DLD1 (cell line): ENCODE data around the gene PSMD2.
"Not testable (repeated sequence)": the region's sequence is repeated elsewhere in the genome, so short reads cannot be mapped to it uniquely, and the experiment has no call there.

Source experiments
- in situ Hi-C: cut with HindIII; loops from 2 replicates; pipeline ENCODE4 v1.10.0; 2017; ENCODE audit warnings: low sequenced_read_pairs

Gene PSMD2

DNA sequence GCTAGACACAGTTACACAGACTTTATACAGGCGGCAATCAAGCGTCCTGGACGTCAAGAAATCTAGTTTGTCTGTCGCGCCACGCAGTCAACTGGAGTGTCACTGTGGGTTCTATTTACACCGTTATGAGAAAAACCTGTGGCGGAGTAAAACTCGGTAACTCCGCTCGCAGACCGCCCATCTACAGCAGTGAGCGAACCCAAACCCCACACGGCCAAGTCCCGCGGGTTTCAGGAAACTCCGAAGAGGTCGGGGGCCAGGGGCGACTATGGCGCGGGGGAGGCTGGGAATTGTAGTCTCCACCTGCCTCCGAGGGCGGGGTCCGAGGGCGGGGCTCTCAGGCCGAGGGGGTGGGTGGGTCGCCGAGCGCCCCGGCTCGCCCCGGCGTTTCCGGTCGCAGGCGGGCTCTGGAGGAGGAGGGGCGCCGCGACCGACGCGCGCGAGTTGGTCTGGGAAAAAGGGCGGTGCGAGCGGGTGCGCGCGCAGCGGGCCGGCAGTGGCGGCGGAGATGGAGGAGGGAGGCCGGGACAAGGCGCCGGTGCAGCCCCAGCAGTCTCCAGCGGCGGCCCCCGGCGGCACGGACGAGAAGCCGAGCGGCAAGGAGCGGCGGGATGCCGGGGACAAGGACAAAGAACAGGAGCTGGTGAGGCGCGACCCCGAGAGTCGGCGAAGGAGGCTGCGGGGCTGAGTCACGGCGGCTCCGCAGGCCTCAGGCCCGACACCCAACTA is at the start of gene PSMD2:
Gene PSMD2 (plus strand): TSS at position 483 of the 729 bp plus-strand sequence. CDS start 26 bp downstream, at position 509.
- in situ Hi-C loops, result no loop called here

DNA sequence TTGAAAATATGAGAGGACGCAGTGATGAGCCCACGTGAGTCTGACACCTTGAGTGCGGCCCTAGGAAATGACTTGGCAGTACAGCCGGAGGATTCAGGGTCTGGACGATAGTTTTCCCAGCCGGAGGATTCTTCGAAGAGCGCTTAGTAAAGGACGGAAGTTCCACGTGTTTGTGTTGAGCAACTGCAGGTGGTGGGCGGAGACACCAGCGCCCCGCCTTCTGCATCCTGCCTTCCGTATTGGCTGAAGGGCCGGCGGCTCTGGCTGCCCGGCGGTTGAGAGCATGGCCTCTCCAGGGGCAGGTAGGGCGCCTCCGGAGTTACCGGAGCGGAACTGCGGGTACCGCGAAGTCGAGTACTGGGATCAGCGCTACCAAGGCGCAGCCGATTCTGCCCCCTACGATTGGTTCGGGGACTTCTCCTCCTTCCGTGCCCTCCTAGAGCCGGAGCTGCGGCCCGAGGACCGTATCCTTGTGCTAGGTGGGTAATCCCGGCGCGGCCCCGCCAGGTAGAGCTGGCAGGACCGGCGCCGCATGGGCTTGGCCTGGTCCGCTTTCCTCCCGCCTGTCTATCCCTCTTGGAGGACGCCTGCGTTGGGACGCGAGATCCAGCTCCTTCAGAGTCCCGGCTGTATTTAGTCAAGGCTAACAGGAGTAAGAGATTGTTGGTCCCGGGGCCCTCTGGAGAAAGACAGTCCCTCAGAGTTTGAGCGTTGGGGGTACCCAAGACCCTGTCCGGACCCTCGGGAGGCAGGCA is 49.5 kb upstream of the PSMD2 start, which contains the start of gene EEF1AKMT4:
Gene EEF1AKMT4 (plus strand): TSS at position 261 of the 755 bp plus-strand sequence. CDS start 23 bp downstream, at position 284.
- in situ Hi-C loops, result loop anchor here (25.0 kb wide), 1 partner anchor 362 kb away; the partner anchor contains the start of gene PARL

DNA sequence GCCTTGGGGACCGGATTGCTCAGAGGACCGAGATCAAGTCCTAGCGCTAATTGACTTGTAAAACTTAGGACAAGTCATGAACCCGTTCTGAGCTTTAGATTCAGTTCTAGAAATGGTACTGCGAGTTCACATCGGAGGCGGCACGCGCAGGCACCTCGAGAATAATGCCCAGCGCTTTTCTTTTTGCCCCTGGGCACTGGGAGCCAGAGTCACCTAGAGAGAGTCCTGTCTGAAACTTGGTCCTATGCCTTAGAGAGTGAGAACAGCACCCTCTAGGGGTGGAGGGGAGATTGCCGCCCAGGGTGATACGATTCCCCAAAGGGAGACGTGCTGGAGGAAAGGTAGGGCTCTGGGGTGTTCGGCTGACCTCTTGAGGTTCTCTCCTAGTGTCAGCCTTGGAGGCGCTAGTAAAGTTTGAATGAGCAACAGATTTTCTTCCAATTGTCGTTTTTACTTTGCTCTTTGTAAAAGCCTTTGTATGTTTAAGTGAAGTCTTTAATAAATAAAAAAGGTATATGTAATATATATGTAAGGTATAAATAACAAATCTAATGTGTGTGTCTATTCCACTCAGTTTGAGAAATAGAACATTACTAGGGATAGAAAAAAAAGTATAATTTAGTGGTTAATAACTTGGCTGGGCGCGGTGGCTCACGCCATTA is 48.7 kb upstream of the PSMD2 start:
- in situ Hi-C loops, result no loop called here

DNA sequence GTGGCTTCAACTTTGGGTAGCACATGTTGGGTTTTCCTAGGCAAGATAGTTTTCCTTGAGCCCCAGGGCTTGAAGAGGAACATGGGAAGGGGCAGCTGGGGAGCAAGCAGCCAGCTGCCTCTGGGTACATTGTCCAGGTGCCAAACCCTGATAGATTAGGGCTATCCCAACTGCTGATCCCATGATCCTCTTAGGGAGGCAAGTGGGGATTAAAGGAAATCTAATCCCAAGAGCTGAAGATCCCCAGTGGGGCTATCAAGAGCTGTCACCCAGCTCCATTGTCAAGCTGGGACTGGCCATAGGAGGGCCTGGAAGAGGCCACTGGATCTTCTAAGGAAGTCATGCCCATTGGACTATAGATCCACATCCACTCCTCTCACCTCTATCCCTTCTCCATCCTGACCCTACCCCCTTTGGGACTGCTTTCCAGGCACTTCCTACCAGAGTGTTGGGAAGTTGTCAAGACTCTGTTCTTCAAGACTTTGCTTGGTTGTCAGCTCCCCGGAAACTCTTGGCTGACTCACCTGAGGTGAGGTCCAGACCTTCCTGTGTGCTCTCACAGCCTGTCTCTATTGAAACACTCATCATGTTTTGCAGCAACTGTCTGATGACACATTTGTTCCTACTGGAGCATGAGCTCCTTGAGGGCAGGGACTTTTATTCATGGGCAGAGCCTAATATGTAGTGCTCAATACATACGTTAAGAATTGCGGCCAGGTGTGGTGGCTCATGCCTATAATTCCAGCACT is 43.6 kb upstream of the PSMD2 start:
- in situ Hi-C loops, result no loop called here

DNA sequence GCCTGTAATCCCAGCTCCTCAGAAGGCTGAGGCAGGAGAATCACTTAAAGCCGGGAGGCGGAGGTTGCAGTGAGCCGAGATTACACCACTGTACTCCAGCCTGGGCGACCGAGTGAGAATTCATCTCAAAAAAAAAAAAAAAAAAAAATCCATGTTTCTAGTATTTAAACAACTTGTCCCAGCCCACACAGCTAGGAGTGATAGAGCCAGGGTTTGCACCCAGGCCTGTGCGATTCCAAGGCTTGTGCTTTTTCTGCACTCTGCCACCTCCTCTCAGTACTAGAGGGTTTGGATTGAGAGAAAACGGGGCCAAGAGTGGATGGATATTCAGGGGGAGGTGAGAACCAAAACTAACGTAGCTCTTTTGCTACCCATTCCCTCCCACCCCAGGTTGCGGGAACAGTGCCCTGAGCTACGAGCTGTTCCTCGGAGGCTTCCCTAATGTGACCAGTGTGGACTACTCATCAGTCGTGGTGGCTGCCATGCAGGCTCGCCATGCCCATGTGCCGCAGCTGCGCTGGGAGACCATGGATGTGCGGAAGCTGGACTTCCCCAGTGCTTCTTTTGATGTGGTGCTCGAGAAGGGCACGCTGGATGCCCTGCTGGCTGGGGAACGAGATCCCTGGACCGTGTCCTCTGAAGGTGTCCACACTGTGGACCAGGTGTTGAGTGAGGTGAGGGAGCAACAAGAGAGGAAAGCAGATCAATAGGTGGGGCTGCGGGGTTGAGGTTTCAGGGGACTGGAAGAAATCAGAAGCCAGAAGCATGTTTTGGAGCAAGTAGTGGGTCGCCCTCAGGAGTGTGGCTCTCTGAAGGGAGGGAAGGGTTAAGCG is 41.7 kb upstream of the PSMD2 start:
- in situ Hi-C loops, result no loop called here

DNA sequence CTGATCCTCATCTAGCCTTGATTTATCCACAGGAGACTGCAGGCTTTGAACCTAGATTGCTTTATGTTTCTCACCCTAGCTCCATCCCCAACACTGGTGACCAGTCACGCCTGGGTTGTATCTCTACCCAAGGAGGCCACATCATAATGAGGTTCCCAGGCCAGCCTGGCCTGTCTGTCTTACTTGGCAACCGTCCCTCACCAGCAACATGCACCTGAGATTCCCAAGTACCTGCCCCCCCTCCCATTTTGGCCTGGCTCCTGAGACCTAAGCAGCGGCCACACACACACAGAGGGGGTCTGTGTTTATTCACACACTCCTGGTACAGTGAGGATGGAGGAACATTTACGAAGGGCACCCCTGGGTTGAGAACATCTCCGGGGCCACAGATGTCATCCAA is 40.1 kb upstream of the PSMD2 start:
- in situ Hi-C loops, result no loop called here

DNA sequence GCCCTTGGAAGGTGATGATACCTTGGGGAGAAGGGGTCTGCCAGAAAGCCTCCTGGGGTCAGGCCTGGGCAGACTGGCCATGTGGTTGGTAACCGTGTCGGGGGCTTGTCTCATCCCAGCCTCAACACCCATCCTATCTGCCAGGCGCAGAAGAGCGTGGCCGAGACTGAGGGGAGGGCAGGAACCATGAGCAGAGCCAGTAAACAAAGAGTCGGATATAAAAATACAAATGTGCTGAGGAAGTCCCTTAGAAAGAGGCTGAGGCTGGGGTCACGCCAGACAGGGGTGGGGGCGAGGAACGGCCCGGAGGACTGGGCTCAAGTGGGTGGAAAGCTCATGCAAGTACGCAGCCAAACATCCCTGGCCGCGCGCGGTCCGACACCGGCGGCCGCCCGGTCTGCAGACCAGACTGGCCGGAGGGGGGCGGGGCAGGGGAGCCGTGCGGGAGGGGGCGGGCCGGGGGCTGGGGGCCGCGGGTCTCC is 39.6 kb upstream of the PSMD2 start:
- in situ Hi-C loops, result no loop called here

DNA sequence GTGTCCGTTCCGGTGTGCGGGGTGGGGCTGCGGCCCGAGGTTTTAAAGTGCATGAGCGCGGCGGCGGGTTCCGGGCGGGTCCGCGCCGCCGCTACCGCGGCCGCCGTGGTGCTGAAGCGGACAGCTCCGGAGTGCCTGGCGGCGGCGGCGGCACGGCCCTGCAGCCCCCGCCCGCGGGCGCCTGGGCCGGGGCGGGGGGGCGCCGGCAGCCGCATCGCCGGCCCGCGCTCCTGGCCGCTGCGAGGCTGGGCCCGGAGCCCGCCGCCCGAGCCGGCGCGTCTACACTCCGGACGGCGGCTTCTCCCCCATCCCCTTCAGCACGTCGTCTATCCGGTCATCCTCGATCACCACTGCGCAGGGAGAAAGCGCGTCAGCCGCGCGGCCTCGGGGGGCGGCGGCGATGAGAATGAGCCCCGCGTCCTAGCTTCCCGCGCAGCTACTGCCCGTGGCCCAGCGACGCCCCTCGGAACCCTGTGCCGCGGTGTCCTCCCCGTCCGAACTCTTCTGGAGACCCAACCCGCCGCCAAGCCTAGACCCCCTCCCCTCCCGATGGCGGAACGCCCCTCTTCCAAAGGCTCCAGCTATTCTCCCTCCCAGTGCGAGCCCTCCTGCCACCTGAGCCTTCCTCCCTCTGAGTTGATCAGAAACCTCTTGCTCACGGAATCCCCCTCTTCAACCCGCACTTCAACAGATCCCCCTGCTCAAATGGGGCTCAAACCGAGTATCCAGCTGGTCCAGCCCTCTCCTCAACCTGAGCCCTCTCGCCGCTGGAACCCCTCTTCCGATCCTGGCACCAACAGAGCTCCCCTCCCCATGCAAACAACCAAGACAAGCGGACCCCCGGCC is 38.9 kb upstream of the PSMD2 start:
- in situ Hi-C loops, result no loop called here

DNA sequence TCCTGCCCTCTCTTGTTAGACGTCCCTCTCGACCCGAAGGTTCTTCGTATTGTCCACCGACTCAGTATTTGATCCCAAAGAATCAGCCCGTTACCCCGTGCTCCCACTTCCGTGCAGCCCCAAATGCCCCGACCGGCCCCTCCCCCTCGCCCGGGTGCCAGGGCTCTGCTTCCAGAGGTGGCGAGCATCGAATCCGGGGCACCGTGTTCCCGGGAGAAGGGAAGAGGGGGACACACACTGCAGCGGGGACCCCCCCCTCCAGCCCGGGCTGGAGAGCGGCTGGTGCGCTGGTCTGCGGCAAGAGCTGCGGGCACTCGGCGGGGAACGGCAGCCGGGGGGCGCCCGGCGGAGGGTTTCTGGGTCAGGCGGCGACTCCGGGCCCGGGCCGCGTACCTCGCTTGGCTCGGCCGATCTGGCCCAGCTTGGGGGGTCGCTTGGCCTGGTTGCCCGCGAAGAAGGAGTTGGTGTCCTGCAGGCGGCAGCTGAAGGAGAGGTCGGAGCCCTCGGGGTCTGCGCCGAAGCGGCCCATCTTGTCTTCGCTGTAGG is 38.2 kb upstream of the PSMD2 start:
- in situ Hi-C loops, result no loop called here

DNA sequence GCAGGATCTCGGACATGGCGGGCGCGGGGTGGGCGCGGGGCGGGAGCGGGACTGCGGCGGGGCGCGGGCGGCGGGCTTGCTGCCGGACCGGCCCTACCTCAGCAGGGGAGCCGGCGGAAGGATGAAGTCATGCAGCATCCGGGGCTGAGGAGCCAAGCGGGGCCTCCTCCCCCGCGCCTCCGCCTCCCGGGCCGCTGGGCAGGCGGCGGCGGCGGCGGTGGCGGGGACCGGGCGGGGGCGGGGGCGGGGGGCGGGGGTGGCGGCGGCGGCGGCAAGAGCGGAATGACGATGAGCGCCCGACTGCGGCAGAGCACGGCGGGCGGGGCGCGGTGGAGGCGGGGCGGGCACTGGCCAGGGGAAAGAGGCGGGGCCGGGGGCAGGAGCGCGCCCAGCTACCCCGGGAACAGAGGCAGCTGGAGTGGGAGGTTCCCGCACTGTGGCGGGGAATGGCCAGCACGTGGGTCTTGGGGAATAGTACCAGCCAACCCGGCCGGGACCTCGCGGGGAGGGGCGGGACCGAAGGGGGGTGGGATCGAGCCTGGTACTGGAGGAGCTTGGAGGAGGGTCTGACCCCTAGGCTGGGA is 37.7 kb upstream of the PSMD2 start, which contains the start of gene CAMK2N2:
Gene CAMK2N2 (minus strand): TSS at position 284 of the 584 bp plus-strand sequence. CDS start 268 bp downstream, at position 16.
- in situ Hi-C loops, result no loop called here

DNA sequence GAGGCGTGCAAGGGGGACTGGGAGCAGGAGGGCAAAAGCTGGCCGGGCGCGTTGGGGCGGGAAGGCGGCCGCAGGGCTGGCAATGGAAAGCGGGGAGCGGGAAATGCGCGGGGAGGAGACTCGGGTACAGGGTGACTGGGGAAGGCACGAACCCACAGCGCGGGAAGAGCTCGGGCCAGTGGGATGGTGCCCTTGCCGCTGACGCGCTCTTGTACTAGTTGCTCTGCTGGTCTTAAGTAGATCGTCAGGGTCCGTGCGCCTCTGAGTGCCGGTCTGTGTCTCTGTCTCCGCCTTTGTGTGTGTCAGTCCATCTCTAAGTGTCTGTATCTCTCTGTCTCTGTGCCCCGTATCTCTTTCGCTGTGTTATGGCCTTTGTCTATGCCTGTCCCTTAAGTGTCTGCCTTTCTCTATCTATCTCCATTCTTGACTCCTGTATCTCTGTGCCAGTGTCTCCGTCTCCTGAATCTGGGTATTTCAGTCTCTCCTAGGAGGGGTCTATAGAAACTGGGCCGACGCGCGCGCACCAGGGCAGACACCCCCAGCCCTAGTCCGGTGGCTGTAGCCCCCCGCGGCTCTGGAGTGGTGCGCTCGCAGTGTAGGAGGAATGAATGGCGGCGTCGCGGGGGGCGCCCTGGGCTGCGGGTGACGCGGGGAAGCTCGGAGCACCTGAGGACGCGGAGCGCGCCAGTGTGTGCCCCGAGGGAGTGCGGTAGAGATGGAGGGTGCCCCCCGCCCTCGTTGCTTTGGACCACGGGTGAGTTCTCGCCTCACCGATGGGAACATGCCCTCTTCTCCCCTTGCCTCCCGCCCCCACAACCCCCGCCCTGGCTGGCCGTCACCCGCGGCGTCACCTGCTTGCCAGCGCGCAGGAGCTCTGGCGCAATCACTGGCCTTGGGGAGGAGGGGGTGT is 36.9 kb upstream of the PSMD2 start:
- in situ Hi-C loops, result no loop called here

DNA sequence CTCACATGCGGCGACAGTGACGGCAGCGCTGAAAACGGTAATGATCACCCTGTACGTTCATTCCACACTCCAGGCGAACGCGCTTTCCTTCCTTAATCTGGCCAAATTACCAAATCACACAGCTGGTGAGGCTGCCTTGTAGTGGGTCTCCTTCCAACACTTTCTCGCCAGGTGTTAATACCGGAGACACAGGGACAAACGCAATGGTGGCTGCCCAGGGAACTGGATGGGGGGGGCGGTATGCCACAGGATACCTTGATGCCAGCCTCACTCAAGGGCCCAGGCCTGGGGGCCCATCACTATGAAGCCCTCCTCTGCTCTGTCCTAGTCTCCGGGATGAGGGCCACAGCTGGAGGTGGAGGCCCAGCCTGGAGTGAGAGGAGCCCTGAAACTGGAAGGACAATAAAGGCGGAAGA is 36.3 kb upstream of the PSMD2 start:
- in situ Hi-C loops, result no loop called here

DNA sequence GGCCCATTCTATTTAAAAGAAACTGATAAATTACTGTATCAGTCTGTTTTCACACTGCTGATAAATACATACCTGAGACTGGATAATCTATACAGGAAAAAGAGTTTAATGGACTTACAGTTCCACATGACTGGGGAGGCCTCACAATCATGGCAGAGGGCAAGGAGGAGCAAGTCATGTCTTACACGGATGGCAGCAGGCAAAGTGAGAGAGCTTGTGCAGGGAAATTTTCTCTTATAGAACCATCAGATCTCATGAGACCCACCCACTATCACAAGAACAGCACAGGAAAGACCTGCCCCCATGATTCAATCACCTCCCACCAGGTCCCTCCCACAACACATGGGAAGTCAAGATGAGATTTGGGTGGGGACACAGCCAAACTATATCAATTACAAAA is 31.8 kb upstream of the PSMD2 start:
- in situ Hi-C loops, result not testable (repeated sequence)

DNA sequence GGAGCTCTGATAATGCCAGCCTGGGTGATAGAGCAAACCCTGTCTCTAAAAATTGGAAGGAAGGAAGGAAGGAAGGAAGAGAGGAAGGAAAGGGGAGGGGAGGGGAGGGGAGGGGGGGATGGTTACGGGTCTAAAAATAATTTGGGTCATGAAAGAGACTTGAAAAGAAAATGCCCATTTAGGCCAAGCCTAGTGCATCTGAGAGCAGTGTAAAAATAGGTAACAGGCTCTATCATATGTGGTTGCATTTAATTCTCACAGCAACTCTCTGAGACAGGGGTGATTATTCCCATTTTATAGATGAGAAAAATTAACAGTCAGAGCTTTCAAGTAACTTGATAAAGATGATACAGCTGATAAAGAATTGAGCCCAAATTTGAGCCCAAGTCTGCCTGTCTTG is 26.8 kb upstream of the PSMD2 start:
- in situ Hi-C loops, result no loop called here

DNA sequence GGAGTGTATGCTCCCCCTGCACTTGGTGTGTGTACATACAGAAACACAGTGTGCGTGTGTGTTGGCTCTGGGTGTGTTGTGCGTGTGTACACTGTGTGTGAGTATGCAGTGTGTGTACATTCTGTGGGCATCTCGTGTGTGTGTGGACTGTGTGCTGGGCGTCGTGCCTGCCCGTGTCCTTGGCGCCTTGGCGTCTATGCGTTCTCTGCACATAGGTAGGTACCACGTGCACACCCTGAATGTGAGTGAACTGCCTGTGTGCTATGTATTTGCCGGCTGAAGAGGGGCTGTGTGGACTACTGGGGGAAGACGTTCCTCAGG is 23.7 kb upstream of the PSMD2 start:
- in situ Hi-C loops, result no loop called here

DNA sequence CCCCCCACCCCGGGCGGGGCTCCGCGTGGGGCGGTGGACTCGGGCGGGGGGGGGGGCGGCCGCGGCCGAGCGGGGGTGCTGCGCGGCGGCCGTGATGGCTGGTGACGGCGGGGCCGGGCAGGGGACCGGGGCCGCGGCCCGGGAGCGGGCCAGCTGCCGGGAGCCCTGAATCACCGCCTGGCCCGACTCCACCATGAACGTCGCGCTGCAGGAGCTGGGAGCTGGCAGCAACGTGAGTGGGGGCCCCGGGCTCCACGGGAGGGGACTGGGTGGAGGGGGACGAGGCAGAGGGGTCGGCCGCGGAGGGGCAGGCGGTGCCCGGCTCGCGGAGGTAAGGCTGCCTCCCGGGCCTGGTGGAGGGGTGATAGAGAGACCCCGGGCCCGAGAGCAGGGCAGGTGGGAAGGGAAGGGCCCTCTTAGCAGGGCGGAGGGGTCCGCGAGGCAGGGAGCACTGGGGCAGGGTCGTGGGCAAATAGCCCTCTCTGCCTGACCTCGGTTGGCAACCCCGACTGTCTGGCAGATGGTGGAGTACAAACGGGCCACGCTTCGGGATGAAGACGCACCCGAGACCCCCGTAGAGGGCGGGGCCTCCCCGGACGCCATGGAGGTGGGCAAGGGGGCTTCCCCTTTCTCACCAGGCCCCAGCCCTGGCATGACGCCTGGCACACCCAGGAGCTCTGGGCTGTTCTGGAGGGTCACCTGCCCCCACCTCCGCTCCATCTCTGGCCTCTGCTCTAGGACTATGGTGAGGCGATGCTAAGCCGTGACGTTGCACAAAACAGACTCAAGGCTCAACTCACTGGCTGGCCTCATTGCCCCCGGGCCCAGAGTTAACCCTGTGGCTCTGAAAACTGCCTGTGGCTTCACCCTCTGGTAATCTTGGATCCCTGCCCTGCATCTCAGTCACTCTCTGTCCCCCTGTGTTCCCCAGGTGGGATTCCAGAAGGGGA is 22.8 kb upstream of the PSMD2 start, which contains the start of gene ECE2:
Gene ECE2 (plus strand): TSS at position 62 of the 950 bp plus-strand sequence. CDS start 132 bp downstream, at position 194.
- in situ Hi-C loops, result no loop called here
